Bronchial epithelial cell (primary cell): ENCODE measurements around the gene PLEKHG2. TPM values are rescaled to one million over a fixed set of nuclear protein-coding genes. Genes with fewer than 3 reads are reported as not detected.
"Not testable (repeated sequence)": the region's sequence is repeated elsewhere in the genome, so short reads cannot be mapped to it uniquely, and the experiment has no call there.

Experiments used
- DNase-seq: peaks from one replicate; pipeline ENCODE4 v3.0.0-alpha.2; 2010; ENCODE audit warnings: low read depth
- FAIRE-seq: peaks from 2 replicates; lab custom pipeline; 2011; peaks lifted over from hg19 to GRCh38; lab: Jason Lieb, UNC
- H3K27me3 ChIP-seq: 2 replicates; pipeline ENCODE4 v1.5.1; 2011; ENCODE audit warnings: low read length; ENCODE audit not compliant: control insufficient read depth, insufficient read depth
- H3K36me3 ChIP-seq: 2 replicates; pipeline ENCODE4 v1.5.1; 2011; ENCODE audit warnings: low read length; ENCODE audit not compliant: control insufficient read depth, insufficient read depth
- H3K4me3 ChIP-seq: 2 replicates; pipeline ENCODE4 v1.5.1; 2011; ENCODE audit warnings: mild to moderate bottlenecking, low read depth, low read length, control low read depth
- total RNA-seq: library from RNA; depleted of rRNA; stranded (reverse); fragments of >200 nt; gene quantifications from 2 replicates; pipeline ENCODE4 v1.2.1, GENCODE V29; 2014
- TF ChIP-seq, protein P1 (sequence below): IDR thresholded peaks from 2 replicates; pipeline ENCODE4 v1.5.1; 2011; ENCODE audit warnings: mild to moderate bottlenecking, moderate library complexity, low read length, control low read depth, inconsistent platforms; ENCODE audit not compliant: insufficient read depth, severe bottlenecking

Gene PLEKHG2
- total RNA-seq, 1 donor from 2014 or later, result 5.3 TPM

DNA sequence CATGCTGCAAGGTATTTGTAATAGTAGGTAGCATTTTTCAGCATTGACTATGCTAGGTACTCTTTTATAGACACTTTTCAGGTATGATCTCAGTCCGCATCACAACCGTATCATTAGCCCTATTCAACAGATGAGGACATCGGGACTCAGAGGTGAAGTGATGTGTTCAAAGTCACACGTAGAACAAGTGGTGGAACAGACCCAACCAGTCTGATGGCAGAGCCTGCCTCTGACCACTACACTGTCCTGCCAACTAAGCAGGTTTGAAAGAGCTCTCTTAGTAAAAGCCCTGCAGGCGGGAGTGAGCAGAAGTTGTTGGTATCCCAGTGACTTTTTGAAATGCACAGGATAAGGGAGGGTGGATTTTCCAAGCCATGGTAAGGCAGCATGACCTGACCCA, 41.7 kb upstream of the PLEKHG2 start:
- TF ChIP-seq, protein P1, sequence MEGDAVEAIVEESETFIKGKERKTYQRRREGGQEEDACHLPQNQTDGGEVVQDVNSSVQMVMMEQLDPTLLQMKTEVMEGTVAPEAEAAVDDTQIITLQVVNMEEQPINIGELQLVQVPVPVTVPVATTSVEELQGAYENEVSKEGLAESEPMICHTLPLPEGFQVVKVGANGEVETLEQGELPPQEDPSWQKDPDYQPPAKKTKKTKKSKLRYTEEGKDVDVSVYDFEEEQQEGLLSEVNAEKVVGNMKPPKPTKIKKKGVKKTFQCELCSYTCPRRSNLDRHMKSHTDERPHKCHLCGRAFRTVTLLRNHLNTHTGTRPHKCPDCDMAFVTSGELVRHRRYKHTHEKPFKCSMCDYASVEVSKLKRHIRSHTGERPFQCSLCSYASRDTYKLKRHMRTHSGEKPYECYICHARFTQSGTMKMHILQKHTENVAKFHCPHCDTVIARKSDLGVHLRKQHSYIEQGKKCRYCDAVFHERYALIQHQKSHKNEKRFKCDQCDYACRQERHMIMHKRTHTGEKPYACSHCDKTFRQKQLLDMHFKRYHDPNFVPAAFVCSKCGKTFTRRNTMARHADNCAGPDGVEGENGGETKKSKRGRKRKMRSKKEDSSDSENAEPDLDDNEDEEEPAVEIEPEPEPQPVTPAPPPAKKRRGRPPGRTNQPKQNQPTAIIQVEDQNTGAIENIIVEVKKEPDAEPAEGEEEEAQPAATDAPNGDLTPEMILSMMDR, result no peak
- Histone ChIP-seq H3K4me3 (no peak overlapping the region), H3K27me3 (no peaks in the 10 kb centered on the region), H3K36me3 (peaks cover 14% of the 10 kb centered on the region)
- FAIRE-seq (no peak), DNase-seq (peak; percentile 53)

DNA sequence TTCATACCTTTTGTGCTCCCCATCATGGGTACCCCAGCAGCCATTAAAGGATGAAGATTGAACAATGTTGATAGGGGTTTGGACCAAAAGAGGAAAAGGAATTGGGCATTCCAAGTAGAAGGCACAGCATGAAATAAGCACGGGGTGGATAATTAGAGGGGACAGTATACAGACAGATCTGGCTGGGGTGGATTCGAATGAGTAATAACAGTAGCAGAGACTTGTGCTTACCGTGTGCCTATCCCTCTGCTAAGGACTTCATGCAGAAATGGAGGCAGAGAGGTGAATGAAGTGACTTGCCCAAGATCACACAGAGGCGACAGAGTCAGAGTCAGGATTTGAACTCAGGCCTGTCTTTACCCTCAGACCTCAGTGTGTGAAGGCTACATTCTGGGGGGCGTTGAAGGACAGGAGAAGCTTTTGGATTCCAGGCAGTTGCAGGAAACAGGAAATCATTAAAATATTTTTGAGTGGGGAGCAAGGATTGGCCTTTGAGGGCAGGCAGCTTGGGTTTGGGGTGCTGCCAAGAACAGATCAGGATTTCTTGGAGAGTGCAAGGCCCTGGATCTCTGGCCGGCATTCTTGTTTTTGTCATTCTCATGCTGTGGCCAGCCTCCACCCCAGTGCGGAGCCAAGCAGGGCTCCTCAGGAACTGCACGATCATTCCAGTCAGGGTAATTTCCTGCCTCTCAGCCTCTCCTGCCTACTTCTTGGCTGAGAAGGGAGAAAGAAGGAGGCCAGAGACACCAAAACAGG, 40.2 kb upstream of the PLEKHG2 start:
- no peak for FAIRE-seq
- Histone ChIP-seq H3K27me3 (no peaks in the 10 kb centered on the region), H3K36me3 (peaks cover 24% of the 10 kb centered on the region), H3K4me3 (no peak overlapping the region)
- DNase-seq, result no peak
- TF ChIP-seq, protein P1, result no peak

DNA sequence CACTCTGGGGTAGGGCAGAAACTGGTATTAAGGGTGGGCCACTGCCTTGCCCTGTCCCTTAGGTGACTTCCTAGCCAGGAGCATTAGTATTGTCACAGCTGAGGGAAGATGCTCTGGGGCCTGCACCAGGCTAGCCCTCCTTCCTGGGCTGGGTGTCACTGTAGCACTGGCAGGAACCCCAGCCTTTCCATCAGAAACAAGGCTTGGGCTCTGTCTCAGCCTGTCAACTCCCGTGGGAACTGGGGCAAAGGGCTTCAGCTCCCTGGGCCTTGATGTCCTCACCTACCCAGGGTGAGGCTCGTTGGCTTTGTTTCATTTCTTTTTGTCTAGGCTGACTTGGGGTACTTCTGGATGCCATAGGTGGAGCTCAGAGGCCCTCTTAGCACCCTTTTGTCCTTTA, 39.5 kb upstream of the PLEKHG2 start:
- no peak overlapping the region for H3K4me3 ChIP-seq

DNA sequence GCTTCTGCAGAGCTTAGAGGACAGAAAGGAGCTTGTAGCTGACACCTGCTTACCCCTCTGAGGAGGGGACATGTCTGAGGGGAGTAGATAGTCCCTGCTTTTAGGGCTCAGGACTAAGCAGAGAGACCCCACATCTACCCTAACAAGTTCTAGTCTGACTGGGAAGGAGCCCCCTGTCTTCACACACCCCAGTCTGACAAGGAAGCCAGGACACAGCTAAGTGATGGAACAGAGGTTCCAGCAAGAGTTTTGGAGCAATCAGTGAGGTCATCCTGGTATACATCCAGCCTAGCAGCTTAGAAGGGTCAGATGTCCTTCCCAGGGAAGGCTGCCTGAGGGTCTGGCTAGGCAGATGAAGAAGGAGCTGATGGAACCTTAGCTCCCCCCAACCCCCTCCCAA, 36.5 kb upstream of the PLEKHG2 start:
- DNase-seq, result no peak
- no peak for FAIRE-seq
- Histone ChIP-seq H3K4me3 (no peak overlapping the region), H3K36me3 (peaks cover 42% of the 10 kb centered on the region), H3K27me3 (no peaks in the 10 kb centered on the region)
- TF ChIP-seq, protein P1, result no peak

More for the DNA sequence above, 39.5 kb upstream of the PLEKHG2 start:
- H3K36me3 ChIP-seq, result peaks cover 28% of the 10 kb centered on the region
- TF ChIP-seq, protein P1, result no peak
- DNase-seq, result no peak
- FAIRE-seq, result no peak
- H3K27me3 ChIP-seq, result no peaks in the 10 kb centered on the region

DNA sequence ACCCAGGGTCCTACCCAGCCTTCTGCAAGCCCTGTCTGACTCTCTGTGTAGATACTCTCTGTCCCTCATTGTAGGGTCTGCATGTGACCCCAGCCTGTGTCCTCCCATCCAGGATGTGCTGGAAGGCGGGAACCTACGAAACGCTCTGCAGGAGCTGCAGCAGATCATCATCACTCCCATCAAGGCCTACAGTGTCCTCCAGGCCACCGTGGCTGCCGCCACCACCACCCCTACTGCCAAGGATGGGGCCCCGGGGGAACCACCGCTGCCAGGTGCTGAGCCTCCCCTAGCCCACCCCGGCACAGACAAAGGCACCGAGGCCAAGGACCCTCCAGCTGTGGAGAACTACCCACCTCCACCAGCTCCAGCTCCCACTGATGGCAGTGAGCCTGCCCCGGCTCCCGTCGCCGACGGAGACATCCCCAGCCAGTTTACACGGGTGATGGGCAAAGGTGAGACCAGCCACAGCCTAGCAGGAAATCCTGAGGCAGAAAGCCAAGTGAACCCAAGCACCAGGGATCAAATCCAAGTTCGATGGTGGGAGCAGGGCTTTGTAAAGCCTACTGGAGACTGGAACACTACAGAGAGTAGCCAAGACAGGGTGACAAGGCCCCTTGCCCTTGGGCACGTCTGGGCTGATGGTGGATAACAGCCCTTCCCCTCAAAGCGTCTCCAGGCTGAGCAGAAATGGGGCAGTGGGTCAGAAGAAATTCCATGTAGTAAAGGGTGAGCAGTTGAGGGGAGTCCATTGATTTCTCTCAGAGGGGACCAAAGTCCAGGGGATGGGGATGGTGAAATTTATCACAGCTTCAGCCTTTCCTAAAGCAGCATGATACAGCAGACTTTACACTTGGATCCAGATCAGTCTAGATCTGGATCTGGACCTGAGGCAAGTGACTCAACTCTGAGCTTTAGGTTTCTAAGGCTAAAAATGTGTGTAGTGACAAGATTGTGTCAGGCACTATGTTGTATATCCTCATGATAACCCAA, 34.8 kb upstream of the PLEKHG2 start:
- DNase-seq (no peak), FAIRE-seq (no peak)
- TF ChIP-seq, protein P1, result no peak
- Histone ChIP-seq H3K36me3 (peaks cover 42% of the 10 kb centered on the region), H3K4me3 (no peak overlapping the region), H3K27me3 (no peaks in the 10 kb centered on the region)

DNA sequence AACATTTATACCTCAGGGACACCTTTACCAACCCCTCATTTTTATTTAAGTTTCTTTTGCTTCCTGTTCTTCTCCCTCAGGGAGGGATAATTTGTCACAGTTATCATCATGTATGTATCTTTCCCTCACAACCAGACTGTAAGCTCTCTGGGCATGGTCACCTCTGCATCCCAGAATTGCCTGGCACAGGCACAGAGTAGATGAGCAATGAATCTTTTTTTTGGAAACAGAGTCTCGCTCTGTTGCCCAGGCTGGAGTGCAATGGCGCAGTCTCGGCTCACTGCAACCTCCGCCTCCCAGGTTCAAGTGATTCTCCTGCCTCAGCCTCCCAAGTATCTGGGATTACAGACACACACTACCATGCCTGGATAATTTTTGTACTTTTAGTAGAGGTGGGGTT, 33.1 kb upstream of the PLEKHG2 start:
- H3K36me3 ChIP-seq, result peaks cover 50% of the 10 kb centered on the region
- H3K4me3 ChIP-seq, FAIRE-seq, H3K27me3 ChIP-seq, DNase-seq: not testable (repeated sequence)
